CD4-positive, alpha-beta T cell (primary cell): ENCODE results near the gene TAF4. TPM values are rescaled to one million over a fixed set of nuclear protein-coding genes. Genes with fewer than 3 reads are reported as not detected.

Experiments used
- ATAC-seq: fragments of 200-7000 bp; cut with Tn5 transposase; one replicate; pipeline ENCODE4 v1.10.0; 2022; ENCODE audit warnings: mild to moderate bottlenecking; ENCODE audit not compliant: poor library complexity
- CTCF ChIA-PET: fragments of 350-600 bp; sonication (Branson Sonifier 250); formaldehyde crosslinking; loops from one replicate; lab custom pipeline; 2021; ENCODE audit warnings: antibody characterized with exemption, inconsistent platforms; lab: Charles Lee
- POLR2A ChIA-PET: fragments of 350-600 bp; sonication (Branson Sonifier 250); formaldehyde crosslinking; loops from one replicate; lab custom pipeline; 2021; ENCODE audit warnings: antibody characterized with exemption, inconsistent platforms; lab: Charles Lee
- DNase-seq, 14 experiments: peaks; one replicate each; pipeline ENCODE4 v3.0.0-alpha.2; 2013 to 2020; ENCODE audit warnings: mixed read lengths in 2 of 14
- H3K27ac ChIP-seq, 2 donors: one replicate each; pipeline versions ENCODE4 v1.5.1 to v1.7.0; 2013; ENCODE audit warnings: low read length in 2 of 2, low read depth in 1 of 2, mild to moderate bottlenecking in 1 of 2
- H3K27me3 ChIP-seq, 2 experiments: 1 replicate in 1 of 2; 2 replicates in 1 of 2; pipeline versions ENCODE4 v1.6.1 to v1.7.0; 2013; ENCODE audit warnings: low read length in 2 of 2, control low read depth in 1 of 2, mild to moderate bottlenecking in 1 of 2, moderate library complexity in 1 of 2; ENCODE audit not compliant: insufficient read depth in 2 of 2, control insufficient read depth in 1 of 2
- H3K36me3 ChIP-seq: one replicate; pipeline ENCODE4 v1.6.1; 2013; ENCODE audit warnings: low read length, control low read depth; ENCODE audit not compliant: insufficient read depth
- H3K4me1 ChIP-seq: one replicate; pipeline ENCODE4 v1.6.1; 2013; ENCODE audit warnings: low read length, control low read depth; ENCODE audit not compliant: insufficient read depth
- H3K4me3 ChIP-seq: one replicate; pipeline ENCODE4 v1.5.1; 2013; ENCODE audit warnings: mild to moderate bottlenecking, low read length, moderate library complexity
- H3K9me3 ChIP-seq, 2 experiments: 1 replicate in 1 of 2; 2 replicates in 1 of 2; pipeline versions ENCODE4 v1.6.1 to v1.7.0; 2013; ENCODE audit warnings: low read length in 2 of 2, mild to moderate bottlenecking in 2 of 2, control low read depth in 1 of 2, moderate library complexity in 1 of 2; ENCODE audit not compliant: control insufficient read depth in 1 of 2, insufficient read depth in 1 of 2
- H3K27ac Mint-ChIP-seq: one replicate; pipeline ENCODE4 v1.8.0; 2020; ENCODE audit warnings: mixed read lengths
- H3K27me3 Mint-ChIP-seq: one replicate; pipeline ENCODE4 v1.8.0; 2021; ENCODE audit warnings: mixed read lengths
- H3K36me3 Mint-ChIP-seq: one replicate; pipeline ENCODE4 v1.8.0; 2021; ENCODE audit warnings: low read depth, mixed read lengths
- H3K4me1 Mint-ChIP-seq: one replicate; pipeline ENCODE4 v1.8.0; 2021; ENCODE audit warnings: low read depth, mixed read lengths
- H3K4me3 Mint-ChIP-seq: one replicate; pipeline ENCODE4 v1.8.0; 2020; ENCODE audit warnings: mild to moderate bottlenecking, mixed read lengths
- H3K9me3 Mint-ChIP-seq: one replicate; pipeline ENCODE4 v1.8.0; 2020; ENCODE audit warnings: mixed read lengths
- CTCF ChIP-seq: fragments of 200-600 bp; IDR thresholded peaks from one replicate; pipeline ENCODE4 v1.8.0; 2022; ENCODE audit warnings: antibody characterized with exemption, mild to moderate bottlenecking
- intact Hi-C, 2 experiments: fragments of 100-400 bp; cut with DNase I in 1 of 2; cut with micrococcal nuclease in 1 of 2; formaldehyde crosslinking; loops; one replicate each; pipeline versions ENCODE4 v1.15.1 to v1.9.0; 2023 to 2025; cut with DNase I, micrococcal nuclease
- total RNA-seq, 174 experiments: library from RNA in 2 of 174; stranded (reverse) in 2 of 174; gene quantifications; one replicate each; pipeline ENCODE4 v1.2.3 and lab custom pipeline; 2021 to 2026

TAF4 gene
- total RNA-seq, 2 experiments from 2014 or later, result 11.1 to 12.5 TPM

- Histone ChIP-seq H3K9me3 (peaks cover 0 to 14% of the 10 kb centered on the region in 2 experiments), H3K27ac (no peak overlapping the region), H3K27me3 (peaks cover 8 to 13% of the 10 kb centered on the region in 2 experiments), H3K4me1 (peaks cover 4% of the 10 kb centered on the region), H3K36me3 (no peaks in the 10 kb centered on the region), H3K4me3 (no peak overlapping the region)
- ATAC-seq, result no peak
- no peaks in the 10 kb centered on the region for H3K9me3 Mint-ChIP-seq
- H3K4me3 Mint-ChIP-seq, result no peak overlapping the region
- TF ChIP-seq CTCF, result no peak
- peaks cover 28% of the 10 kb centered on the region for H3K27me3 Mint-ChIP-seq
- CTCF ChIA-PET, result no interaction called here
- no peak overlapping the region for H3K27ac Mint-ChIP-seq
- no peaks in the 10 kb centered on the region for H3K4me1 Mint-ChIP-seq
- intact Hi-C loops, result no loop called here
- DNase-seq, result no peak
- POLR2A ChIA-PET, result no interaction called here
- H3K36me3 Mint-ChIP-seq, result no peaks in the 10 kb centered on the region
Observed at GRCh38 chr20:61965606-61966491, 99.8 kb downstream of the TAF4 start.

- Mint-ChIP-seq H3K27me3 (peaks cover 28% of the 10 kb centered on the region), H3K9me3 (no peaks in the 10 kb centered on the region), H3K27ac (no peak overlapping the region), H3K4me3 (no peak overlapping the region), H3K4me1 (no peaks in the 10 kb centered on the region), H3K36me3 (no peaks in the 10 kb centered on the region)
- ChIA-PET CTCF (no interaction called here), POLR2A (no interaction called here)
- no peaks in the 10 kb centered on the region for H3K36me3 ChIP-seq
- DNase-seq (no peak), ATAC-seq (no peak)
- no peak overlapping the region for H3K4me3 ChIP-seq
- intact Hi-C loops, result no loop called here
- H3K9me3 ChIP-seq, result peaks cover 0 to 14% of the 10 kb centered on the region in 2 experiments
- peaks cover 4% of the 10 kb centered on the region for H3K4me1 ChIP-seq
- peaks cover 8 to 13% of the 10 kb centered on the region in 2 experiments for H3K27me3 ChIP-seq
- H3K27ac ChIP-seq, result no peak overlapping the region
- no peak for TF ChIP-seq CTCF
Observed at GRCh38 chr20:61964675-61965605, 100.7 kb downstream of the TAF4 start.

- TF ChIP-seq CTCF, result no peak
Observed at GRCh38 chr20:61963885-61964674, 101.6 kb downstream of the TAF4 start.

More at GRCh38 chr20:61963885-61964674, 101.6 kb downstream of the TAF4 start:
- DNase-seq (no peak), ATAC-seq (no peak)
- H3K9me3 ChIP-seq, result peaks cover 0 to 12% of the 10 kb centered on the region in 2 experiments
- Mint-ChIP-seq H3K4me3 (no peak overlapping the region), H3K4me1 (no peaks in the 10 kb centered on the region), H3K9me3 (no peaks in the 10 kb centered on the region), H3K27me3 (peaks cover 28% of the 10 kb centered on the region), H3K36me3 (no peaks in the 10 kb centered on the region), H3K27ac (no peak overlapping the region)
- peaks cover 8 to 13% of the 10 kb centered on the region in 2 experiments for H3K27me3 ChIP-seq
- ChIA-PET POLR2A (no interaction called here), CTCF (no interaction called here)
- intact Hi-C loops, result no loop called here
- no peak overlapping the region for H3K27ac ChIP-seq
- H3K36me3 ChIP-seq, result no peaks in the 10 kb centered on the region
- H3K4me3 ChIP-seq, result no peak overlapping the region
- H3K4me1 ChIP-seq, result peaks cover 4% of the 10 kb centered on the region
